ENCODE measurements around the gene ACKR2.

ACKR2 gene

GRCh38 chr3:42809202-42809601 is at the start of gene ACKR2:
TSS of gene ACKR2 (plus strand) at chr3:42809445. CDS start at chr3:42864503, 55,058 bp downstream.
- Histone ChIP-seq H3K27ac (no peak within 1 kb of the TSS), H3K4me3 (no peak within 1 kb of the TSS)

GRCh38 chr3:42762046-42762724 is 47.1 kb upstream of the ACKR2 start:
- H3K27ac ChIP-seq, result peak overlapping the region in 7 of 21 experiments; percentile 7 to 51 (median 38)
- H3K4me3 ChIP-seq, result no peak overlapping the region

- Histone ChIP-seq H3K27ac (peak overlapping the region in 1 of 21 experiments; percentile 11), H3K4me3 (no peak overlapping the region)
These were observed 46.2 kb upstream of the ACKR2 start for GRCh38 chr3:42763021-42763420.

- peak overlapping the region in 1 of 21 experiments; percentile 29 for H3K27ac ChIP-seq
- H3K4me3 ChIP-seq, result no peak overlapping the region
These were observed 45.1 kb upstream of the ACKR2 start for GRCh38 chr3:42764115-42764514.

- H3K4me3 ChIP-seq, result no peak overlapping the region
- H3K27ac ChIP-seq, result peak overlapping the region in 1 of 21 experiments; percentile 29
These were observed 44.5 kb upstream of the ACKR2 start for GRCh38 chr3:42764561-42765295.

GRCh38 chr3:42769477-42770131 is 39.6 kb upstream of the ACKR2 start:
- no peak overlapping the region for H3K4me3 ChIP-seq
- no peak overlapping the region for H3K27ac ChIP-seq

GRCh38 chr3:42771271-42771670 is 38.0 kb upstream of the ACKR2 start:
- H3K27ac ChIP-seq, result no peak overlapping the region
- H3K4me3 ChIP-seq, result no peak overlapping the region

GRCh38 chr3:42772670-42773408 is 36.4 kb upstream of the ACKR2 start, which contains the start of gene CCDC13:
TSS of gene CCDC13 (minus strand) at chr3:42773253. CDS start at chr3:42758345, 14,908 bp downstream.
- peak within 1 kb of the TSS; percentile 29 to 47 (median 33) for H3K4me3 ChIP-seq
- peak within 1 kb of the TSS in 20 of 21 experiments; percentile 5 to 87 (median 74) for H3K27ac ChIP-seq

- H3K27ac ChIP-seq, result peak overlapping the region in 9 of 21 experiments; percentile 43 to 85 (median 78)
These were observed 35.9 kb upstream of the ACKR2 start for GRCh38 chr3:42773409-42773751.

GRCh38 chr3:42778644-42779043 is 30.6 kb upstream of the ACKR2 start:
- Histone ChIP-seq H3K27ac (peak overlapping the region in 2 of 21 experiments; percentile 6 to 11), H3K4me3 (no peak overlapping the region)

More at GRCh38 chr3:42773409-42773751, 35.9 kb upstream of the ACKR2 start:
- peak overlapping the region; percentile 29 to 47 (median 33) for H3K4me3 ChIP-seq

GRCh38 chr3:42780398-42780797 is 28.8 kb upstream of the ACKR2 start:
- Histone ChIP-seq H3K4me3 (no peak overlapping the region), H3K27ac (peak overlapping the region in 1 of 21 experiments; percentile 45)

- Histone ChIP-seq H3K4me3 (no peak overlapping the region), H3K27ac (no peak overlapping the region)
These were observed 28.1 kb upstream of the ACKR2 start for GRCh38 chr3:42780892-42781700.

- Histone ChIP-seq H3K27ac (no peak overlapping the region), H3K4me3 (no peak overlapping the region)
These were observed 23.0 kb upstream of the ACKR2 start for GRCh38 chr3:42786212-42786611.

- Histone ChIP-seq H3K27ac (no peak overlapping the region), H3K4me3 (no peak overlapping the region)
These were observed 22.6 kb upstream of the ACKR2 start for GRCh38 chr3:42786631-42787030.

GRCh38 chr3:42790714-42791229 is 18.5 kb upstream of the ACKR2 start:
- H3K4me3 ChIP-seq, result no peak overlapping the region

GRCh38 chr3:42795621-42796181 is 13.5 kb upstream of the ACKR2 start:
- no peak overlapping the region for H3K27ac ChIP-seq
- no peak overlapping the region for H3K4me3 ChIP-seq

More at GRCh38 chr3:42790714-42791229, 18.5 kb upstream of the ACKR2 start:
- no peak overlapping the region for H3K27ac ChIP-seq

GRCh38 chr3:42796332-42796885 is 12.8 kb upstream of the ACKR2 start:
- no peak overlapping the region for H3K27ac ChIP-seq
- H3K4me3 ChIP-seq, result no peak overlapping the region

- no peak overlapping the region for H3K27ac ChIP-seq
- H3K4me3 ChIP-seq, result no peak overlapping the region
These were observed 9.9 kb upstream of the ACKR2 start for GRCh38 chr3:42799376-42799775.

Measured in skin epidermis (tissue), 12 donors.